ENCODE data around the gene SOX5. TPM values are rescaled to one million over a fixed set of nuclear protein-coding genes. Genes with fewer than 3 reads are reported as not detected.
A peak's percentile ranks its signal among the peaks of the same experiment; 100 is the strongest.

Gene SOX5
- total RNA-seq, 1 donor from 2014 or later = 86.8 TPM

- H3K27me3 Mint-ChIP-seq (ENCODE audit: low read depth) = no peaks in the 10 kb centered on the region
- DNase-seq (ENCODE audit: low read depth, low spot score) = no peak
These were observed 89.5 kb downstream of the SOX5 start for GRCh38 chr12:23860019-23860418.

GRCh38 chr12:23857178-23857577, 92.3 kb downstream of the SOX5 start:
- H3K9me3 Mint-ChIP-seq = peaks cover 8% of the 10 kb centered on the region
- H3K27me3 Mint-ChIP-seq (ENCODE audit: low read depth) = no peaks in the 10 kb centered on the region
- no peak overlapping the region for H3K27ac Mint-ChIP-seq (ENCODE audit: unreplicated experiment)
- DNase-seq (ENCODE audit: low read depth, low spot score) = no peak
- peaks cover 42% of the 10 kb centered on the region for H3K36me3 Mint-ChIP-seq (ENCODE audit: low read depth)
- no peak for TF ChIP-seq CTCF (conservative IDR thresholded peaks at IDR 0.05)
- H3K4me1 Mint-ChIP-seq = peaks cover 34% of the 10 kb centered on the region
- H3K4me3 Mint-ChIP-seq = peak overlapping the region; percentile 8

More at GRCh38 chr12:23860019-23860418, 89.5 kb downstream of the SOX5 start:
- peaks cover 15% of the 10 kb centered on the region for H3K9me3 Mint-ChIP-seq
- no peak overlapping the region for H3K4me3 Mint-ChIP-seq
- TF ChIP-seq CTCF (conservative IDR thresholded peaks at IDR 0.05) = no peak
- H3K27ac Mint-ChIP-seq (ENCODE audit: unreplicated experiment) = no peak overlapping the region
- peaks cover 59% of the 10 kb centered on the region for H3K36me3 Mint-ChIP-seq (ENCODE audit: low read depth)
- H3K4me1 Mint-ChIP-seq = peaks cover 49% of the 10 kb centered on the region

- Mint-ChIP-seq H3K27me3 (ENCODE audit: low read depth) (no peaks in the 10 kb centered on the region), H3K27ac (ENCODE audit: unreplicated experiment) (peak overlapping the region; percentile 40), H3K4me1 (peaks cover 39% of the 10 kb centered on the region), H3K9me3 (peaks cover 8% of the 10 kb centered on the region), H3K36me3 (ENCODE audit: low read depth) (peaks cover 35% of the 10 kb centered on the region), H3K4me3 (peak overlapping the region; percentile 35)
- no peak for DNase-seq (ENCODE audit: low read depth, low spot score)
- no peak for TF ChIP-seq CTCF (conservative IDR thresholded peaks at IDR 0.05)
These were observed 93.7 kb downstream of the SOX5 start for GRCh38 chr12:23855813-23856212.

- Mint-ChIP-seq H3K4me1 (peaks cover 39% of the 10 kb centered on the region), H3K27me3 (ENCODE audit: low read depth) (no peaks in the 10 kb centered on the region), H3K9me3 (peaks cover 4% of the 10 kb centered on the region), H3K27ac (ENCODE audit: unreplicated experiment) (no peak overlapping the region), H3K4me3 (no peak overlapping the region), H3K36me3 (ENCODE audit: low read depth) (peaks cover 24% of the 10 kb centered on the region)
- TF ChIP-seq CTCF (conservative IDR thresholded peaks at IDR 0.05) = no peak
- no peak for DNase-seq (ENCODE audit: low read depth, low spot score)
These were observed 94.9 kb downstream of the SOX5 start for GRCh38 chr12:23854598-23854997.

- H3K4me1 Mint-ChIP-seq = peaks cover 39% of the 10 kb centered on the region
- DNase-seq (ENCODE audit: low read depth, low spot score) = no peak
- no peaks in the 10 kb centered on the region for H3K9me3 Mint-ChIP-seq
- H3K27me3 Mint-ChIP-seq (ENCODE audit: low read depth) = no peaks in the 10 kb centered on the region
- no peak for TF ChIP-seq CTCF (conservative IDR thresholded peaks at IDR 0.05)
- peaks cover 14% of the 10 kb centered on the region for H3K36me3 Mint-ChIP-seq (ENCODE audit: low read depth)
- no peak overlapping the region for H3K27ac Mint-ChIP-seq (ENCODE audit: unreplicated experiment)
- no peak overlapping the region for H3K4me3 Mint-ChIP-seq
These were observed 95.8 kb downstream of the SOX5 start for GRCh38 chr12:23853640-23854039.

GRCh38 chr12:23851602-23852001, 97.9 kb downstream of the SOX5 start:
- TF ChIP-seq CTCF (conservative IDR thresholded peaks at IDR 0.05) = no peak
- Mint-ChIP-seq H3K4me1 (peaks cover 34% of the 10 kb centered on the region), H3K9me3 (no peaks in the 10 kb centered on the region), H3K27me3 (ENCODE audit: low read depth) (no peaks in the 10 kb centered on the region), H3K27ac (ENCODE audit: unreplicated experiment) (no peak overlapping the region), H3K4me3 (no peak overlapping the region), H3K36me3 (ENCODE audit: low read depth) (peaks cover 1% of the 10 kb centered on the region)
- no peak for DNase-seq (ENCODE audit: low read depth, low spot score)

Data from neural crest cell (in vitro differentiated cells).